ENCODE results near the gene TAF12. TPM values are rescaled to one million over a fixed set of nuclear protein-coding genes. Genes with fewer than 3 reads are reported as not detected.

Gene TAF12
- total RNA-seq, 4 donors from 2014 or later, result 16.1 to 17.6 (median 17.1) TPM

Small RNA genes lying within 50 kb of the gene (small RNA-seq; reads per million reads assigned to genes)
- gene RF00422 (0 reads per million in 3 donors), gene RNU11 (0 reads per million in 3 donors), gene SNORA16A (0 reads per million in 3 donors), gene SNORA44 (0 reads per million in 3 donors), gene SNORA61 (0 reads per million in 3 donors), gene SNORD99 (68,605 to 100,104 (median 75,338) reads per million in 3 donors)

Other genes starting within 250 kb of the TAF12 start
- gene RCC1, start 137.0 kb downstream of the TAF12 start, total RNA-seq, result 10 to 100 TPM in 2 of 4 donors, 1 to 10 TPM in 2; 8.3 to 17.1 (median 11.3) TPM
- gene TRNAU1AP, start 90.0 kb downstream of the TAF12 start, total RNA-seq, result 10 to 100 TPM; 19.4 to 34.1 (median 23.2) TPM
- 1 to 10 TPM in 3 of 4 donors, under 1 TPM in 1; 0.98 to 4.0 (median 2.9) TPM for gene RAB42, start 50.8 kb downstream of the TAF12 start, total RNA-seq
- not detected for gene RNU11, start 5.5 kb upstream of the TAF12 start, total RNA-seq
- gene GMEB1, start 25.7 kb upstream of the TAF12 start, total RNA-seq, result 10 to 100 TPM in 2 of 4 donors, 1 to 10 TPM in 2; 7.1 to 11.0 (median 9.8) TPM
- 10 to 100 TPM; 39.3 to 53.3 (median 41.6) TPM for gene YTHDF2, start 93.9 kb upstream of the TAF12 start, total RNA-seq
- gene OPRD1, start 169.1 kb upstream of the TAF12 start, total RNA-seq, result under 1 TPM; under 0.01 to 0.23 (median 0.15) TPM

All from esophagus muscularis mucosa (tissue), 4 donors.